Thymus (tissue), 11 donors: Measurements from ENCODE around the gene FAM83C. TPM values are rescaled to one million over a fixed set of nuclear protein-coding genes. Genes with fewer than 3 reads are reported as not detected.

Experiments
- DNase-seq, 9 donors: peaks; one replicate each; pipeline ENCODE4 v3.0.0-alpha.2; 2013; ENCODE audit warnings: low spot score in 9 of 9, low read depth in 6 of 9, missing footprints in 1 of 9
- H3K27ac ChIP-seq, 2 donors: one replicate each; pipeline ENCODE4 v1.5.1; 2013; ENCODE audit warnings: control low read depth in 1 of 2, low read depth in 1 of 2, low read length in 1 of 2, mild to moderate bottlenecking in 1 of 2, moderate library complexity in 1 of 2
- H3K27me3 ChIP-seq, 2 donors: one replicate each; pipeline ENCODE4 v1.5.1; 2013; ENCODE audit warnings: low read length in 1 of 2; ENCODE audit not compliant: control insufficient read depth in 2 of 2, insufficient read depth in 1 of 2
- H3K36me3 ChIP-seq, 2 donors: one replicate each; pipeline ENCODE4 v1.5.1; 2013; ENCODE audit warnings: low read length in 1 of 2, mild to moderate bottlenecking in 1 of 2, moderate library complexity in 1 of 2; ENCODE audit not compliant: control insufficient read depth in 2 of 2, insufficient read depth in 2 of 2
- H3K4me1 ChIP-seq, 2 donors: one replicate each; pipeline ENCODE4 v1.5.1; 2013; ENCODE audit warnings: low read length in 2 of 2; ENCODE audit not compliant: control insufficient read depth in 2 of 2, insufficient read depth in 2 of 2
- H3K4me3 ChIP-seq, 2 donors: one replicate each; pipeline ENCODE4 v1.5.1; 2013; ENCODE audit warnings: low read length in 2 of 2, control low read depth in 1 of 2, mild to moderate bottlenecking in 1 of 2
- H3K9me3 ChIP-seq, 2 donors: one replicate each; pipeline ENCODE4 v1.5.1; 2013; ENCODE audit warnings: low read length in 1 of 2, mild to moderate bottlenecking in 1 of 2; ENCODE audit not compliant: control insufficient read depth in 2 of 2, insufficient read depth in 1 of 2
- WGBS: extraction: QIAGEN DNeasy Blood & Tissue Kit; methylation state at CpG from one replicate; pipeline ENCODE4 v1.1.7; 2013; 5-methylcytosine and 5-hydroxymethylcytosine counted together
- polyA plus RNA-seq: library from polyadenylated mRNA; stranded (reverse); fragments of 200-250 nt; gene quantifications from one replicate; pipeline ENCODE4 v1.2.3, GENCODE V29; 2013
- total RNA-seq: library from RNA; stranded (reverse); fragments of 120-200 nt; gene quantifications from one replicate; pipeline ENCODE4 v1.2.4, GENCODE V29; 2013
- donor health status: healthy.

FAM83C gene
- total and polyA plus RNA-seq, 2 donors: under 0.01 to 0.14 TPM

DNA sequence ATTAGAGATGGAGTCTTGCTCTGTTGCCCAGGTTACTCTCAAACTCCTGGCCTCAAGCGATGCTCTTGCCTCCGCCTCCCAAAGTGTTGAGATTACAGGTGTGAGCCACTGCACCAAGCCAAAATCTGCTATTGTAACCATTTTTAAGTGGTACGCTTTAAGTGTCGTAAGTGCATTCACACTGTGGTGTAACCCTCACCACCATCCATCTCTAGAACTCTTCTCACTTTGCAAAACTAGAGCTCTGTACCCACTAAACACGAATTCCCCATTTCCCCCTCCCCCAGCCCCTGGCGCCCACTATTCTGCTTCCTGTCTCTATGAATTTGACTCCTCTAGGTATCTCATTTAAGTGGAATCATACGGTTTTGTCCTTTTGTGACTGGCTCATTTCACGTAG, 2.8 kb upstream of the FAM83C start:
- H3K9me3 ChIP-seq: no peaks in the 10 kb centered on the region
- H3K36me3 ChIP-seq: no peaks in the 10 kb centered on the region
- no peaks in the 10 kb centered on the region for H3K4me1 ChIP-seq
- 75% methylated on average over 8 of the region's 8 CpGs for WGBS
- DNase-seq: no peak
- H3K27me3 ChIP-seq: peaks cover 0 to 6% of the 10 kb centered on the region in 2 donors
- H3K4me3 ChIP-seq: no peak overlapping the region
- H3K27ac ChIP-seq: no peak overlapping the region

- no peaks in the 10 kb centered on the region for H3K36me3 ChIP-seq
- DNase-seq: no peak
- H3K27ac ChIP-seq: no peak overlapping the region
- 92% methylated on average over 5 of the region's 5 CpGs for WGBS
- no peaks in the 10 kb centered on the region for H3K9me3 ChIP-seq
- H3K4me1 ChIP-seq: no peaks in the 10 kb centered on the region
- H3K4me3 ChIP-seq: no peak overlapping the region
- peaks cover 0 to 6% of the 10 kb centered on the region in 2 donors for H3K27me3 ChIP-seq
These were observed 2.1 kb upstream of the FAM83C start for GRCh38 chr20:35294293-35294685.

DNA sequence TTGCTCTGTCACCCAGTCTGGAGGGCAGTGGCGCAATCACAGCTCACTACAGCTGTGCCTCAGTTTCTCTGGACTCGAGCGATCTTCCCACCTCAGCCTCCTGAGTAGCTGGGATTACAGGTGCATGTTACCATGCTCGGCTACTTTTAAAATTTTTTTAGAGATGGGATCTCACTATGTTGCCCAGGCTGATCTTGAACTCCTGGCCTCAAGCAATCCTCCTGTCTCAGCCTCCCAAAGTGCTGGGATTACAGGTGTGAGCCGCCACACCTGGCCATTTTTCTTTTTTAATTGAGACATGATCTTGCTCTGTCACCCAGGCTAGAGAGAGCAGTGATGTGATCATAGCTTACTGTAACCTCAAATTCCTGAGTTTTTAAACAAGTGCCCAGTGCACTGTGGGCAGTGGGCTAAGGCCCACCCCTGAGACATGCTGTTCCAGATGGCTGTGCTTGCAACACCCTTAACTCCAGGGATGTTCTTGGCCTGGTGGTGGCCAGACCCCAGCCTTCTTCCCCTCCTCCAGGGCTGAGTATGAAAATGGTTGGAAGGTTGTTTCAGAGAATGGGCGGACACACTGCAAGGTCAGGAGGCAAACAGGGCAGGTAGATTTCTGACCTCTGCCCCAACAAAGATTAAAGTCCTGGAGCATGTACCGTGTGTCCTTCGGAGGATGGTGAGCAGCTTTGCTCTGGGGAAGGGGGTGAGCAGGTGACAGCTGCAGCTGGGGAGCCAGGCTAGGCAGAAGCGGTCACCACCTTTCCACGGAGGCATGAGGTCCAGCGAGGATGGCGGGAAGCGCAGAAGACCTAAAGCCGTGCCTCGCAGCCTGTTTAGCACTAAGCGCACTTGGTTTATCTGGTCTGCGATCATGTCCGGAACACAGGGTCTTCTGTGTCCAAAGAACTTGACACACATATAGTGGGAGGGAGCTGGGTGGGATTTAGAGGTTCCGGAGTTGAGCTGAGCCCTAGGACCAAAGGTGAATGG, 1.4 kb upstream of the FAM83C start:
- 92% methylated on average over 19 of the region's 19 CpGs for WGBS

GRCh38 chr20:35292504-35293285, 470 bp upstream of the FAM83C start:
- H3K4me3 ChIP-seq: no peak overlapping the region
- no peaks in the 10 kb centered on the region for H3K9me3 ChIP-seq
- H3K27me3 ChIP-seq: peaks cover 0 to 11% of the 10 kb centered on the region in 2 donors
- 91% methylated on average over 23 of the region's 23 CpGs for WGBS
- no peaks in the 10 kb centered on the region for H3K36me3 ChIP-seq
- H3K27ac ChIP-seq: no peak overlapping the region
- DNase-seq: no peak
- no peaks in the 10 kb centered on the region for H3K4me1 ChIP-seq

More for the DNA sequence above, 1.4 kb upstream of the FAM83C start:
- DNase-seq: no peak
- Histone ChIP-seq H3K9me3 (no peaks in the 10 kb centered on the region), H3K4me3 (no peak overlapping the region), H3K36me3 (no peaks in the 10 kb centered on the region), H3K4me1 (no peaks in the 10 kb centered on the region), H3K27me3 (peaks cover 0 to 9% of the 10 kb centered on the region in 2 donors), H3K27ac (no peak overlapping the region)

DNA sequence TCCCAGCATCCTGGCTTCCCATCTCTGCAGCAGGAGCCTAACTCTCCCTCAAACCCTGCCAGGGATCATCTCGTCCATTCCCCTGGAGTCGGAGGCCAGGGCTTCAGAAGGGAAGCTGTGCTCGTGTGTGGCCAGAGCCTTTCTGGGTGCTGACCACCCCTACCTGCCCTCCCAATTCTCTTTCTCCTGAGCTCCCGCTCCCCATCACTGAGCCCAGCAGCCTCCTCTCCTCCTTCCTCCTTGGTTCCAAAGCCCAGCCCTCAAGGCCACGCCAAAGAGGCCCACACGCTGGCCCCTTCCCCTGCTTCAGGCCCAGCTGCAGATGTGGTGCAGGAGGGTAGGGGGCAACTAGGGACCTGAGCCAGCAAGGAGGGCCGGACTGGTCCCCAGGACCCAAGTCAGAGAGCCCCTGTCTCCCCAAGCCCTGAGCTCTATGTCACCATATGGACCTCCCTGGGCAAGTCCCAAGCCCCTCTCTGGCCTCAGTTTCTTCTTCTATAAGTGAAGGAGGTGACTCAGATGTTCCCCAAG, 1.3 kb downstream of the FAM83C start:
- no peak for DNase-seq
- H3K9me3 ChIP-seq: no peaks in the 10 kb centered on the region
- H3K4me3 ChIP-seq: no peak overlapping the region
- WGBS: 95% methylated on average over 7 of the region's 7 CpGs
- H3K27ac ChIP-seq: no peak overlapping the region
- no peaks in the 10 kb centered on the region for H3K4me1 ChIP-seq
- no peaks in the 10 kb centered on the region for H3K36me3 ChIP-seq
- H3K27me3 ChIP-seq: peaks cover 0 to 6% of the 10 kb centered on the region in 2 donors

DNA sequence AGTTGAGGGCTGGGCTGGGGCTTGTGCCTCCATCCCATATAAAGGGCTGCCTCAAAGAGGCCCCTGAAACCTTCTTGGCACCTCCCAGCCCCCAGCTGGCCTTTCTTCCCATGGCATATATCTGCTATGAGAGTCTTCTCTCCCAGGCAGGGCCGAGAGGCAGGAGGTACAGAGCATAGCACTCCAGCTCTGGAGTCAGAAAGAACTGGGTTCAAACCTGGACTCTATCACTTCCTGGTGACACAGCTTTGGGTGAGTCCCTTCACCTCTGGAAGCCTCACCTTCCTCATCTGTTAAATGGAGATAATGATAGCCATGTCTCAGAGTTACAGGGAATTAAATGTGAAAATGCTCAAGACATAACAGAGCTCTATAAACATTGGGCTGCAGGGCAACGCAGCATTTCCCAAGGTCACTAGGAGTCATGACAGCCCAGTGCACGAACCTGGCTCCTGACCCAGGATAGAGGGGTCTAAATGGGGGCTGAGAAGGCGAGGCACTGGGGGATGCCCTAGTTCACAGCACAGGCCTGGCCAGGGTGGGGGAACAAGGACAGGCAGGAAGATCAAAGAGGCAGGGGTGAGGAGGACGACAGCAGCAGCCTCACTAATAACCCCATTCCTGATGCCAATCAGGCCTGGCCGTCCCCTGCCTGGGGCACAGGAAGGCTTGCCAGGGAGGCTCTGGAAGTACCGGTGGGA, 1.9 kb downstream of the FAM83C start:
- H3K4me1 ChIP-seq: peaks cover 0 to under 1% of the 10 kb centered on the region in 2 donors
- H3K36me3 ChIP-seq: no peaks in the 10 kb centered on the region
- H3K4me3 ChIP-seq: no peak overlapping the region
- WGBS: 92% methylated on average over 7 of the region's 7 CpGs
- no peak overlapping the region for H3K27ac ChIP-seq
- no peak for DNase-seq
- no peaks in the 10 kb centered on the region for H3K9me3 ChIP-seq
- H3K27me3 ChIP-seq: peaks cover 0 to 6% of the 10 kb centered on the region in 2 donors

GRCh38 chr20:35288325-35289060, 3.7 kb downstream of the FAM83C start:
- H3K27me3 ChIP-seq: peaks cover 0 to 6% of the 10 kb centered on the region in 2 donors
- 90% methylated on average over 19 of the region's 19 CpGs for WGBS
- H3K4me1 ChIP-seq: peaks cover 9 to 12% of the 10 kb centered on the region in 2 donors

More at GRCh38 chr20:35288325-35289060, 3.7 kb downstream of the FAM83C start:
- Histone ChIP-seq H3K9me3 (peaks cover 0 to 7% of the 10 kb centered on the region in 2 donors), H3K27ac (no peak overlapping the region), H3K36me3 (no peaks in the 10 kb centered on the region), H3K4me3 (no peak overlapping the region)
- no peak for DNase-seq
